ENCODE results near the gene C1orf167.

DNA sequence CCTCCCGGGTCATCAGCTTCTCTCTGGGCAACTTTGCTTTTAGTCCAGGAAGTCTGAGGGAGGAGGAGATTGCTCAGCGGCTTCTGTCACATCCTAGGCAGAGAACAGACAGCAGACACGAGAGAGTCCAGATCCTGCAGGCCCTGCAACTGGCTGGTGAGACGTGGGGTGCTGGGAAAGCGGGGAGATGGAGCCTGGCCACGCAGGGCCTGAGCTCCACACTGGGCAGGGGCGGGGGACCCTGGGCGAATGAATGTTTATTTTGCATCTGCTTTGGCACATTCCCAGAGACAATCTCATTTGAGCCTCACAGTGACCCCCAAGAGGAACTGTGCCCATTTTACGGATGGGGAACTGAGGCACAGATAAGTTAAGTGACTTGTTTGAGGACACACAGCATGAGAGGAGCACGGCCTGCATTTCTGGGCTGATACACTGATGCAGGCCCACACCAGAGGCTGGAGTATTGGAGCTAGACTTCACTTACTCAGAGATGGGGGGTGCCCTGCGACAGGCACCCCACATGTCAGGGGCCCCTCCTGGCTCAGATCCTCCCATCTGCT, 9.6 kb downstream of the C1orf167 start:
- TF ChIP-seq POLR2A (IDR thresholded peaks at IDR 0.05; ENCODE audit: extremely low read depth, insufficient read length): no peak
- TF ChIP-seq, protein P1, sequence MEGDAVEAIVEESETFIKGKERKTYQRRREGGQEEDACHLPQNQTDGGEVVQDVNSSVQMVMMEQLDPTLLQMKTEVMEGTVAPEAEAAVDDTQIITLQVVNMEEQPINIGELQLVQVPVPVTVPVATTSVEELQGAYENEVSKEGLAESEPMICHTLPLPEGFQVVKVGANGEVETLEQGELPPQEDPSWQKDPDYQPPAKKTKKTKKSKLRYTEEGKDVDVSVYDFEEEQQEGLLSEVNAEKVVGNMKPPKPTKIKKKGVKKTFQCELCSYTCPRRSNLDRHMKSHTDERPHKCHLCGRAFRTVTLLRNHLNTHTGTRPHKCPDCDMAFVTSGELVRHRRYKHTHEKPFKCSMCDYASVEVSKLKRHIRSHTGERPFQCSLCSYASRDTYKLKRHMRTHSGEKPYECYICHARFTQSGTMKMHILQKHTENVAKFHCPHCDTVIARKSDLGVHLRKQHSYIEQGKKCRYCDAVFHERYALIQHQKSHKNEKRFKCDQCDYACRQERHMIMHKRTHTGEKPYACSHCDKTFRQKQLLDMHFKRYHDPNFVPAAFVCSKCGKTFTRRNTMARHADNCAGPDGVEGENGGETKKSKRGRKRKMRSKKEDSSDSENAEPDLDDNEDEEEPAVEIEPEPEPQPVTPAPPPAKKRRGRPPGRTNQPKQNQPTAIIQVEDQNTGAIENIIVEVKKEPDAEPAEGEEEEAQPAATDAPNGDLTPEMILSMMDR (IDR thresholded peaks at IDR 0.05; ENCODE audit: low read depth, low read length): no peak
- TF ChIP-seq, protein P2, sequence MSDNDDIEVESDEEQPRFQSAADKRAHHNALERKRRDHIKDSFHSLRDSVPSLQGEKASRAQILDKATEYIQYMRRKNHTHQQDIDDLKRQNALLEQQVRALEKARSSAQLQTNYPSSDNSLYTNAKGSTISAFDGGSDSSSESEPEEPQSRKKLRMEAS (IDR thresholded peaks at IDR 0.05; ENCODE audit: low read depth, low read length): no peak

Measured in NB4 (cell line).